CD4-positive, alpha-beta memory T cell (primary cell): ENCODE measurements around the gene FHOD3. TPM values are rescaled to one million over a fixed set of nuclear protein-coding genes. Genes with fewer than 3 reads are reported as not detected.

Source experiments
- CTCF ChIA-PET: fragments of 350-600 bp; sonication (Branson Sonifier 250); formaldehyde crosslinking; loops from one replicate; lab custom pipeline; 2021; ENCODE audit warnings: inconsistent platforms; ENCODE audit not compliant: partially characterized antibody; lab: Charles Lee
- POLR2A ChIA-PET: fragments of 350-600 bp; sonication (Branson Sonifier 250); formaldehyde crosslinking; loops from one replicate; lab custom pipeline; 2021; ENCODE audit not compliant: partially characterized antibody; lab: Charles Lee
- DNase-seq, 5 donors: peaks; one replicate each; pipeline versions ENCODE4 v3.0.0 to v3.0.0-alpha.2; 2020 to 2022; ENCODE audit warnings: mixed read lengths in 1 of 5
- H3K27ac ChIP-seq: one replicate; pipeline ENCODE4 v1.7.0; 2013; ENCODE audit warnings: low read depth, low read length
- H3K27me3 ChIP-seq: 2 replicates; pipeline ENCODE4 v1.7.0; 2013; ENCODE audit warnings: mild to moderate bottlenecking, low read length, moderate library complexity; ENCODE audit not compliant: insufficient read depth
- H3K36me3 ChIP-seq: 2 replicates; pipeline ENCODE4 v1.7.0; 2013; ENCODE audit warnings: mild to moderate bottlenecking, low read length, moderate library complexity; ENCODE audit not compliant: insufficient read depth
- H3K4me1 ChIP-seq: 2 replicates; pipeline ENCODE4 v1.7.0; 2013; ENCODE audit warnings: mild to moderate bottlenecking, low read length, moderate library complexity; ENCODE audit not compliant: insufficient read depth
- H3K4me3 ChIP-seq, 2 donors: one replicate each; pipeline ENCODE4 v1.7.0; 2013; ENCODE audit warnings: low read length in 2 of 2, mild to moderate bottlenecking in 1 of 2
- H3K9me3 ChIP-seq, 2 donors: one replicate each; pipeline ENCODE4 v1.7.0; 2013; ENCODE audit warnings: low read length in 2 of 2, control low read depth in 1 of 2; ENCODE audit not compliant: control insufficient read depth in 1 of 2
- H3K27ac Mint-ChIP-seq, 7 donors: one replicate each; pipeline ENCODE4 v1.8.0; 2020 to 2021; ENCODE audit warnings: mixed read lengths in 7 of 7, mild to moderate bottlenecking in 6 of 7, inconsistent platforms in 3 of 7, moderate library complexity in 3 of 7
- H3K27me3 Mint-ChIP-seq, 2 donors: one replicate each; pipeline ENCODE4 v1.8.0; 2020 to 2021; ENCODE audit warnings: mixed read lengths in 2 of 2
- H3K36me3 Mint-ChIP-seq, 2 donors: one replicate each; pipeline ENCODE4 v1.8.0; 2020 to 2021; ENCODE audit warnings: mixed read lengths in 2 of 2, inconsistent platforms in 1 of 2, mild to moderate bottlenecking in 1 of 2
- H3K4me1 Mint-ChIP-seq, 4 donors: one replicate each; pipeline ENCODE4 v1.8.0; 2020 to 2021; ENCODE audit warnings: mixed read lengths in 4 of 4, mild to moderate bottlenecking in 1 of 4
- H3K4me3 Mint-ChIP-seq, 8 donors: one replicate each; pipeline ENCODE4 v1.8.0; 2020 to 2021; ENCODE audit warnings: mixed read lengths in 8 of 8, mild to moderate bottlenecking in 7 of 8, moderate library complexity in 6 of 8, inconsistent platforms in 3 of 8
- H3K9me3 Mint-ChIP-seq, 8 donors: one replicate each; pipeline ENCODE4 v1.8.0; 2020 to 2021; ENCODE audit warnings: mixed read lengths in 8 of 8, mild to moderate bottlenecking in 5 of 8, inconsistent platforms in 3 of 8, moderate library complexity in 1 of 8
- intact Hi-C: fragments of 100-400 bp; cut with micrococcal nuclease; formaldehyde crosslinking; loops from one replicate; pipeline ENCODE4 v1.15.1; 2023
- polyA plus RNA-seq, 2 donors: library from polyadenylated mRNA; unstranded; fragments of 300-500 nt; fragmentation: Illumina TruSeq; gene quantifications; one replicate each; pipeline ENCODE4 v1.2.3, GENCODE V29; 2021
- total RNA-seq, 2 experiments: library from RNA; stranded (reverse); gene quantifications; one replicate each; pipeline ENCODE4 v1.2.3, GENCODE V29; 2021

FHOD3 gene
- total and polyA plus RNA-seq, 4 experiments from 2014 or later = not detected

- intact Hi-C loops = no loop called here
Observed at GRCh38 chr18:36655074-36655473, 357.6 kb downstream of the FHOD3 start.

GRCh38 chr18:36655930-36656329 is 358.4 kb downstream of the FHOD3 start:
- intact Hi-C loops = no loop called here
- H3K4me3 ChIP-seq = no peak overlapping the region
- CTCF ChIA-PET = no interaction called here
- H3K27ac Mint-ChIP-seq = no peak overlapping the region
- POLR2A ChIA-PET = no interaction called here
- no peaks in the 10 kb centered on the region for H3K27me3 ChIP-seq
- no peaks in the 10 kb centered on the region for H3K36me3 Mint-ChIP-seq
- DNase-seq = no peak
- H3K4me1 Mint-ChIP-seq = no peaks in the 10 kb centered on the region
- no peaks in the 10 kb centered on the region for H3K36me3 ChIP-seq
- no peaks in the 10 kb centered on the region for H3K9me3 ChIP-seq
- no peak overlapping the region for H3K4me3 Mint-ChIP-seq
- H3K27ac ChIP-seq = no peak overlapping the region
- no peaks in the 10 kb centered on the region for H3K4me1 ChIP-seq
- H3K9me3 Mint-ChIP-seq = no peaks in the 10 kb centered on the region
- H3K27me3 Mint-ChIP-seq = peaks cover 0 to 9% of the 10 kb centered on the region in 2 donors

More at GRCh38 chr18:36655074-36655473, 357.6 kb downstream of the FHOD3 start:
- Histone ChIP-seq H3K27me3 (no peaks in the 10 kb centered on the region), H3K36me3 (no peaks in the 10 kb centered on the region), H3K27ac (no peak overlapping the region), H3K9me3 (no peaks in the 10 kb centered on the region), H3K4me3 (no peak overlapping the region), H3K4me1 (no peaks in the 10 kb centered on the region)
- DNase-seq = no peak
- H3K4me3 Mint-ChIP-seq = no peak overlapping the region
- POLR2A ChIA-PET = no interaction called here
- H3K27me3 Mint-ChIP-seq = peaks cover 0 to 8% of the 10 kb centered on the region in 2 donors
- H3K4me1 Mint-ChIP-seq = no peaks in the 10 kb centered on the region
- no peaks in the 10 kb centered on the region for H3K36me3 Mint-ChIP-seq
- no peak overlapping the region for H3K27ac Mint-ChIP-seq
- H3K9me3 Mint-ChIP-seq = no peaks in the 10 kb centered on the region
- CTCF ChIA-PET = interaction anchor here (1.0 to 1.2 kb wide), 3 partner anchors 10 to 33 kb away, joined by 3 to 4 read pairs (median 3); no protein-coding TSS in a partner anchor

- H3K36me3 ChIP-seq = no peaks in the 10 kb centered on the region
- H3K9me3 ChIP-seq = no peaks in the 10 kb centered on the region
- H3K27me3 ChIP-seq = no peaks in the 10 kb centered on the region
- Mint-ChIP-seq H3K27me3 (peaks cover 0 to 7% of the 10 kb centered on the region in 2 donors), H3K36me3 (no peaks in the 10 kb centered on the region), H3K4me3 (no peak overlapping the region), H3K4me1 (no peaks in the 10 kb centered on the region), H3K9me3 (no peaks in the 10 kb centered on the region), H3K27ac (no peak overlapping the region)
- no peak for DNase-seq
- intact Hi-C loops = no loop called here
- ChIA-PET CTCF (no interaction called here), POLR2A (no interaction called here)
- no peaks in the 10 kb centered on the region for H3K4me1 ChIP-seq
- no peak overlapping the region for H3K27ac ChIP-seq
- H3K4me3 ChIP-seq = no peak overlapping the region
Observed at GRCh38 chr18:36658611-36659010, 361.1 kb downstream of the FHOD3 start.

- Mint-ChIP-seq H3K27ac (peak overlapping the region in 1 of 7 donors; percentile 17), H3K27me3 (peaks cover 0 to 7% of the 10 kb centered on the region in 2 donors), H3K4me1 (no peaks in the 10 kb centered on the region), H3K9me3 (peaks cover 0 to under 1% (median 0%) of the 10 kb centered on the region in 8 donors), H3K4me3 (no peak overlapping the region), H3K36me3 (no peaks in the 10 kb centered on the region)
- DNase-seq = no peak
- CTCF ChIA-PET = no interaction called here
- intact Hi-C loops = no loop called here
- Histone ChIP-seq H3K4me1 (no peaks in the 10 kb centered on the region), H3K9me3 (no peaks in the 10 kb centered on the region), H3K27ac (no peak overlapping the region), H3K36me3 (no peaks in the 10 kb centered on the region), H3K27me3 (no peaks in the 10 kb centered on the region), H3K4me3 (no peak overlapping the region)
- POLR2A ChIA-PET = no interaction called here
Observed at GRCh38 chr18:36660311-36660710, 362.8 kb downstream of the FHOD3 start.

- Mint-ChIP-seq H3K9me3 (peaks cover 0 to 3% (median 0%) of the 10 kb centered on the region in 8 donors), H3K36me3 (no peaks in the 10 kb centered on the region), H3K27ac (no peak overlapping the region), H3K27me3 (peaks cover 0 to 8% of the 10 kb centered on the region in 2 donors), H3K4me3 (no peak overlapping the region), H3K4me1 (no peaks in the 10 kb centered on the region)
- H3K36me3 ChIP-seq = no peaks in the 10 kb centered on the region
- POLR2A ChIA-PET = no interaction called here
- intact Hi-C loops = no loop called here
- no peaks in the 10 kb centered on the region for H3K27me3 ChIP-seq
- CTCF ChIA-PET = no interaction called here
- no peaks in the 10 kb centered on the region for H3K4me1 ChIP-seq
- DNase-seq = no peak
- no peak overlapping the region for H3K27ac ChIP-seq
- H3K9me3 ChIP-seq = no peaks in the 10 kb centered on the region
- no peak overlapping the region for H3K4me3 ChIP-seq
Observed at GRCh38 chr18:36661999-36662398, 364.5 kb downstream of the FHOD3 start.

- Mint-ChIP-seq H3K4me1 (no peaks in the 10 kb centered on the region), H3K27ac (no peak overlapping the region), H3K9me3 (peaks cover 0 to 3% (median 0%) of the 10 kb centered on the region in 8 donors), H3K36me3 (no peaks in the 10 kb centered on the region), H3K4me3 (no peak overlapping the region), H3K27me3 (peaks cover 0 to 5% of the 10 kb centered on the region in 2 donors)
- H3K4me3 ChIP-seq = no peak overlapping the region
- H3K4me1 ChIP-seq = no peaks in the 10 kb centered on the region
- ChIA-PET CTCF (no interaction called here), POLR2A (no interaction called here)
- DNase-seq = no peak
- no peaks in the 10 kb centered on the region for H3K9me3 ChIP-seq
- H3K27me3 ChIP-seq = no peaks in the 10 kb centered on the region
- intact Hi-C loops = no loop called here
- H3K36me3 ChIP-seq = no peaks in the 10 kb centered on the region
- no peak overlapping the region for H3K27ac ChIP-seq
Observed at GRCh38 chr18:36663312-36663711, 365.8 kb downstream of the FHOD3 start.

- no peak for DNase-seq
- H3K27me3 ChIP-seq = no peaks in the 10 kb centered on the region
- Mint-ChIP-seq H3K36me3 (no peaks in the 10 kb centered on the region), H3K4me3 (no peak overlapping the region), H3K27ac (no peak overlapping the region), H3K9me3 (peaks cover 0 to 3% (median 0%) of the 10 kb centered on the region in 8 donors), H3K4me1 (no peaks in the 10 kb centered on the region), H3K27me3 (peaks cover 0 to 2% of the 10 kb centered on the region in 2 donors)
- intact Hi-C loops = no loop called here
- H3K9me3 ChIP-seq = no peaks in the 10 kb centered on the region
- H3K27ac ChIP-seq = no peak overlapping the region
- POLR2A ChIA-PET = no interaction called here
- H3K36me3 ChIP-seq = no peaks in the 10 kb centered on the region
- H3K4me1 ChIP-seq = no peaks in the 10 kb centered on the region
- CTCF ChIA-PET = no interaction called here
- no peak overlapping the region for H3K4me3 ChIP-seq
Observed at GRCh38 chr18:36665952-36666351, 368.4 kb downstream of the FHOD3 start.
